OCI-M1 (cell line): Measurements from ENCODE around the gene POLN.

Source experiments
- DNase-seq: peaks from one replicate; lab custom pipeline; 2025; lab: John Stamatoyannopoulos, UW

The POLN gene

DNA sequence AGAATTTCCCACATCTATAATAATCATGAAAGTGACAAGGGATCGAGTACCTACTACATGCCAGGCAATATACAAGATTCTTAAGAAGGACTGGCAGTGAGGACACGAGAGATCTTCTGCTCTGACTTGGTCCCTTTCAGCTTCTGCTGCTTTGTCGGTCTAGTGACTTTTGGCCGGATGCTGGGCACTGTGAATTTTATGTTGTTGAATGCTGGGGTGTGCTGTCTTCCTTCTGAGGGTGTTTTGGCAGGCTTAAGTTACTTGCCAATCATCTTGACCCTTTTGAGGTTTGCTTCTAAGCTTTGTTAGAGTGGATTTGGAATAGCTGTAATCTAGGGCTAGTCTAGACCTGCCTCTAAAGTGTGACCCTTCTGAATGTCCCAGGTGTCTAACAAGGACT is 159.3 kb downstream of the POLN start:
- no peak for DNase-seq

- no peak for DNase-seq
These were observed 159.8 kb downstream of the POLN start for GRCh38 chr4:2082118-2082517.

DNA sequence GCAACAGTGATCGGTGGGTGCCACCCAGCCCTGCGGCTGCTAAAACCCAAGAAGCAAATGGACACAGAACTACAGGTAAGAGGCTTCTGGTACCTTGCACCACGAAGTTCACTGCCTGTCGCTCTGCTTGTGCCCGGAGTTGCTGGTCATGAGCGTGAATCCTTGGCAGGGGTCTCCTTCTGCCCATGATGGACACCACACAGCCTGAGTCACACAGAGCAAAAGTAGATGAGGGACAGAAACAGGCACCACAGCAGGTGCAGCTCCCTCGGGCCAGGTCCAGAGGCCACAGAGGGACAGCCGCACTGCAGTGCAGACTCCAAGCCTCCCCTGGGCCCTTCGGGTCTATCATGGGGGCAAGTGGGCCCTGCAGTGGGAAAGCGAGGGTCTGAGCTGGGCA is 160.4 kb downstream of the POLN start:
- no peak for DNase-seq

- no peak for DNase-seq
These were observed 161.3 kb downstream of the POLN start for GRCh38 chr4:2080429-2081300.

DNA sequence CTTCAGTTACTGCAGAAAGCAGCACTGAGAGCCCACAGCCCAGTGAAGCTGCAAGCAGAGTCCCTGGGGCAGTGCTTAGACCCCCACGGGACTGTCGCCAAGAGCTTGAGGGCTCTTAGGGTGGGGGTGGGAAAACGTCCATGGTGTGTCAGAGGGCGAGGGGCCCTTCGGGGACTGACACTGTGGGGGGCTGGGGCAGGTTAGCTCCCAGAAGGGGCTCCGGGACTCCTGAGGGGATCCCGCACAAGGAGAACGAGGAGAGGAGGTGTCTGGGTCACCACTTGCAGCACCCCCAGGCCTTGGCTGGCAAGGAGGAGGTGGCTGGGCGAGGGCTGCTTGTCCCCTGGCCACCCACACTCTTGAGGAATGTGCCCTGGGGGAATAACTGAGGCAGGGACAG is 162.0 kb downstream of the POLN start:
- no peak for DNase-seq

DNA sequence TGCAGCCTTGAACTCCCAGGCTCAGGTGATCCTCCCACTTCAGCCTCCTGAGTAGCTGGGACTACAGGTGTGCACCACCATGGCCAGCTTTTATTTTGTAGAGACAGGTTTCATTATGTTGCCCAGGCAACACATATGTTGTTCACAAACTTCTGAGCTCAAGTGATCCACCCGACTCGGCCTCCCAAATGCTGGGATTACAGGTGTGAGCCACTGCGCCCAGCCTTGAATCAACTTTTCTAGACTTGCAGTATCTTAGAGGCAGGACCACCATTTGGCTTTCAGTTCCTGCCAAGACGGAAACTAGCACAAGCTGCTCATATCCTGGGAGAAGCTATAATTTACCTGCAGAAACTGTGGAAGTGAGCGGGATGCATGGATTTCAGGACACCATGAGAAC is 162.9 kb downstream of the POLN start:
- DNase-seq = no peak

DNA sequence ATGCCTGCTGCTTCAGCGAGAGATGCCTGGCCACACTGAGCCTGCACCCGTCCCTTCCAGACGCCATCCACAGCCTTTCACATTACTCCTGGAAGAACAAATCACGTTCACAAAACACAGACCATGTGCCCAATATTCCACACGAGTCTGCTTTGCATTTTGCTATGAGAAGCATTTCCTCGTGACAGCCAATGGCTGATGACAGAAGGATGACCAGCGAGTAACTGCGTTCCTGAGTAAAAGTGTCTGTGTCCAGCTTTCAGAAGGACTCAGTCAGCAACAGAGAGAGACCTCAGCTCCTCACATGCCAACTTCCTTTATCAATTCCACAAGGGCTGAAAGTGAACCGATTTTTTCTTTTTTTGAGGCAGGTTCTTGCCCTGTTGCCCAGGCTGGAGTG is 163.3 kb downstream of the POLN start:
- no peak for DNase-seq

- DNase-seq = no peak
These were observed 164.1 kb downstream of the POLN start for GRCh38 chr4:2077537-2078460.

DNA sequence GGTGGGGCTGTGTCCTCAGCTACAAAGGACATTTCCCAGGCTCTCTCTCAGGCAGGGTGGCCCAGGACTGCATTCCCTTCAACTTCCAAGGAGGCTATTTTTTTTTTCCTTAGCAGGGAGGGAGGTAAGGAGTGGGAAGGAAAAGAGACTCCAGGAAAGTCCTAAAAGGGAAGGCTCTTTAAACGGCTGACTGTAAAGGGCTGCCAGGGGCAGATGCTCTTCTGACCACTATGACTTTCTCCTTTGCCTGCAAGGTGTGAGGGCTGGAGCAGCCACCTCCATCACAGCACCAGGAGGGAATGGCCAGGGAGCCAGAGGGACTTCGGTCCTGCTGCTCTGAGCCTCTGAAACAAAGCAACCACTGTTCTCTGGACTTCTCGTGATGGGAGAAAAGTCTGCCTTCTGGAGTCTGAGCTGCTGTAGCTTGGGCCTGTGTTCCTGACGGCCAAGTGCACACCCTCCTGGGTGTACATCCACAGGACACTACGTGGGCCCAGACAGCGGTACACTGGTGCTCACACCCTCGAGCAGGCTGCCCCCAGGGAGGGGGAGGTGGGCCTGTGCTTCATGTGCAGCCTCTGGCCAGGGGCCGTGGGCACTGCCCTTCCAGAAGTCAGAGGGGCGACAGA is 164.9 kb downstream of the POLN start:
- no peak for DNase-seq

GRCh38 chr4:2075987-2076907 is 165.7 kb downstream of the POLN start:
- DNase-seq = no peak

DNA sequence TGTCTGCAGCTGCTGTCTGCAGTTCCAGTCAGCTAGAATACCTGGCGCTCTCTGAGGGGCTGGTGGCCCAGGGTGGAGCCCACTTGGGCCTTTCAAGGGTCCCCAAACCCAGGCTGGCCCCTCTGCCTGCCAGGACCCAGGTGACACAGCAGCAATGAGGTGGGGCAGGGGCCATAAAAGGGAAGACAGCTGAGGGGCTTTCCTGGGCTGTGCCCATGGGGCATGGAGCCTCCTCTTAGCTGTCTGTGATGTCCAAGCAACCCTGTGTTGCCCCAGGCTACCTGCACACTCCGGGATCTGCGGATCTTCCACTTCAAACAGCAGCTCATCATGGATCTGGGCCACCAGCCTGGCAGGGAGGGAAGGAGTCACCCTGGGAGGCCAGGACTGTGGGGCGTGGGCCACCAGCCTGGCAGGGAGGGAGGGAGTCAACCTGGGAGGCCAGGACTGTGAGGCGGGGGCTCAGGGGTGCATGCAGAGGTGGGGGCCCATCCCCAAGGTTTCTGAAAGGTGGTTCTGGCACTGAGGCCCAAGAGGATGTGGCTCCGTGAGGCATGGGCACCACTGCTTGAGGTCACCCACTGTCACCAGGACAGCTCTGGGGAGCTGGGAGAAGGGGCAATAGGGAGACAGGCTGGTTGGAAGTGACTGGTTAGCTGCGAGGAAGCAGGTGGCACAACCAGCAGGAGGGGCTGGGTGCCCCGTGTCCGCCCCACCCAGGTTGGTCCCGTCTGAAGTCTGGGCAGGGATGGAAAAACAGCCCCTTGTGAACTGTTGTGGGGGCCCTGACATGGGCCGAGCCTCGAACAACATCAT is 166.5 kb downstream of the POLN start:
- DNase-seq = no peak

DNA sequence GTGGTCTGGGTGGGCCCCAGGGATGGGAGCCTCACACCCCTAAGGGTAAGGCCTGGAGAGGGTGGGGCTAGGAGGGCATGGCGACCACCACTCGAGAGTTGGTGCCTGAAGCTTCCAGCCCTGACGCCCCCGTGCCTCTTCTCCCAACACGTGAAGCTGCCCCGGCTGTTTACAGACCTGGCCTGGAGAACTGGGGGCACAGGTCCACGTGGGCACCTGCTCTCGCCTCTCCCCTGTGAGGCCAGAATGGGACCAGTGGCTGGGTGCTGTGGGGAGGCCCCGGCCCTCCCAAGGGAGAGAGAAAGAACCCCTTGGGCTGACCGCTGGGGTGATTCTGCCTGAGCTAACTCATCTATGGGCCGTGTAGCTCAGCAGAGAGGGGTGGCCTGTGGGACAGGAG is 167.3 kb downstream of the POLN start:
- DNase-seq = no peak

DNA sequence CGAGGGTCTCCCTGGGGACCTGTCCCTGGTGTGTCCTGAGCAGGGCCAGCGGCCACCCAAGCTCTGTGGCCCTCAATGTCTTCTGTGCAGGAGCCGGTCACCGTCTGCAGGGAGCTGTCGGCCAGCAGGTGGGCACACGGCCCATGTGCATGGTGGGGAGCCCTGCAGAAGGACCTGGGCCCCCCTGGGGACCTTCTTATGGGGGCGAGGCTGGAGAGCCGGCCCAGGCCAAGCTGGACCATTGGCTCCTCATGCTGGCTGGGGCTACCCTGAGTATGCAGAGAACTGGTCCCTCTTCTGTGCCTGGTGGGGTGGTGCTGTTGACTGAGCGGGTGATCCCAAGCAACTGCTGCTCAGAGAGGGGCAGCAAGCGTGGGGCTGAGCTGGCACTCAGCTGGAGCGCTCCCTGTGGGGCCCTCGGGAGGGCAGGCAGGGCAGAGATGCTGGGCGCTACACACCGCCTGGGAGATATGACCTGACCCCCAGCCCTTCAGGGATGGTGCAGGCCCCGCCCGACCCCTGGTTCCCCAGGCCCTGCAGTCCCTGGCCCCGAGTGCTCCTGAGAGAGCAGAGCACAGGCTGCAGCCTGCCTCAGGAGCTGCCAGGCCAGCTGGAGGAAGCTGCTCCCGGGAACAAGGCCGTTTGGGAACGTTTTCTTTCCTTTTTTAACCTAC is 168.0 kb downstream of the POLN start:
- DNase-seq = no peak

DNA sequence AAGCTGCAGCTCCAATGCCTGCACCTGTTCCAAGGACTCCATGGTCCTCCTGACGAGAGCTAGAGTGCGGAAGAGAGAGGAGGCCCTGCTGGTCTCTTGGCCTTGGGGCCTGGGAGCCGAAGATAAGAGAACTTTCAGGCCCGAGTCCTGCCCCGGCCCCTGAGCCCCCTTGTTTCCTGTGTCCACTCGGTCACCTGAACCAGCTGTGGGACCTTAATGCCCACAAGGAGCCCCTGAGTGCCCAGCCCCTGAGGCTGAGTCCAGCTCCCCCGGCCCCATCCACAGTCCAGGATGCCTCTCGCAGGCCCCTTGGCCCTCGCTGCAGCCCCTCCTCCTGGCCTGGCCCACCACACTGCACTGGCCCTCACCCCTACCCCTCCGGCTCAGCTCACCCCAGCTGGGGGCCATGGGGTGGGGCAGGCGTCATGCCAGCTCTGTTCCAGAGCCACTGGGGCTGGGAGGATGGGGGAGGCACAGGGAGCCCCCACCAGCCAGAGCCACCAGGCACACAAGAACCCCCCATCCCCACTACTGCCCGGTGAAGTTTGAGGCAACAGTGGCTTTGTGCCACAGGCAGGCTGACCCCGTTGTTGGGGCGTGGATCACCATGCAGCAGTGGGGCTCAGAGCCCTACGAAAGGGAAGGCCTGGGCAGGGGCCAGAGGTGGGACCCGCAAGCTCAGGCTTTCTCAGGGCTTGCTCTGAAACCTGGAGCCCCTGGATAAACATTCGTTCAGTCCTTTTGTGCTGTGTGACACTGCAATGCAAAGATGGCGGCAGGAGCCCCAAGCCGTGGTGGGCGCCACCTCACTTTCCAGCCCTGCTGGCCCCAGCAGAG is 168.7 kb downstream of the POLN start:
- DNase-seq = no peak

DNA sequence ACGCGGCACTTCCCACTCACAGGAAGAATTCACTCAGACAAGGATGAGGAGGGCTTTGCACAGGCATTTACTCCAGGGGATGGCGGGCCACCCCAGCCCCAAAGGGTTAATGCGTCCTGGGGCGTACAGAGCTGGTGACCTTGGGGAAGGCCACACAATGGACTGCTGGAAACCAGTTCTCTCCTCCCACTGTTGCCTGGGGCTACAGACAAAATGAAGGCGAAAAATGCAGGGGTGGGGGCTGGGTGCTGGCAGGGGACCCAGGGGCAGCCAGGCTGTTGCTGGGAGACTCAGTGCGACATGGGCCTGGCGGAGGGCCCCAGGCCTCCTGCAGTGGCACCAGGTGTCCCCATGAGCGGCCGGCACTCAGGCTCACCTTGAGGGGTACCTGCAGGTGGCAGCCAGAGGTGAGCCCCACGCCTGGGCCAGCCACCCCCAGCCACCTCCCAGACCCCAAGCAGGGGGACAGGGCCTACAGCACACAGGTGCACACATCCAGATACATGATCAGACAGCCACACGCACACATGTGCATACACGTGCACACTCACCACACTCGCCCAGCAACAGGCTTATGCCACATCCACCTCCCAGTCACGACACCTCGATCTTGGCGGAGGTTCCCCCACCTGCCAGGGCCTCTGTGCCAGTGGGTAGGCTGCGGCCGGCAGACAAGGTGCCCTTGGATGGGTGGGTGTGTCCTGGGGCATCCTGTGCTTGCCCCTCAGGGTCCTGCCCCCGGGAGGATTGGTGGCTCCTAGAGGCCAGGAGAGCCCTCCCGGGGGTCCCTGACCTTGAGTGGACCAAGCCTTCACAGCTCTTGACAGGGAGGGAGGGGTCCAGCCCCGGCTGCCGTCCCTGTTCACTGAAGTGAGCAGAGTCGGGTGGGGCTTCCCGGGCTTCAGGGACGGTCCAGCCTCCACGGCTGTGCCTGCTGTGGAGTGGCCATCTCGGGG is 169.7 kb downstream of the POLN start:
- DNase-seq = no peak

DNA sequence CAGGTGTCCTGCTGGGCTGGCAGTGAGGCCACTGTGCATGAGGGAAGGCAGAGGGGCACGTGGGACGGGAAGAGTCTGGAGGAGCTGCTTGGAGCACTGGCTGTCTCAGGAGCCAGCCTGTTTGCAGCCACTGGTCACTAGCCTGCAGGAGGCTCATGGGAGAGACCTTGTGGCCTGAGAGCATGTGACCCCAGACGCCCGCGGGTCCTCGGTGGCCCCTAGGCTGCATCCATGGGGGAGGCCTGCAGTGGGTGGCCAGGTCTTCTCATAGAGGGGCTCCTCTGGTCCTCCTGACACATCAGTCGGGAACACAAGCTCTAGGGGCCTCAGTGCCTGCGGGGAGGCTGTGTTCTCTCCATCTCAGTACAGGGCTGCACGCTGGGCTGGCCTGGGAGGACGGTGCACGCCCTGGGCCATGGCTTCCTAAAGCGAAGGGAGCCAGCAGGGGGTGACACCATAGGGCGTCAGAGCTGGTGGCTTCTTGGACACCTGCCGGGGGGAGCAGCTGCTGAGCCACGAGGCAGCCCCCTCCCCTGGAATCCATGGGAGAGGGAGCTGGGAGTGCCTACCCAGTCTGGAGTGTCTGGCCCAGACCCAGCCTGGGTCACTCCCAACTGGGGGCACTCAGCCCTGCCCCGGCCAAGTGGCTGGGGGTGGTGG is 170.5 kb downstream of the POLN start:
- DNase-seq = no peak
